Urinary bladder (tissue), 4 donors: ENCODE data around the gene CHRNB1. TPM values are rescaled to one million over a fixed set of nuclear protein-coding genes. Genes with fewer than 3 reads are reported as not detected.
A peak's percentile ranks its signal among the peaks of the same experiment; 100 is the strongest.

Experiments
- DNase-seq: peaks from one replicate; pipeline ENCODE4 v3.0.0-alpha.2; 2015; ENCODE audit errors: extremely low spot score
- H3K27ac ChIP-seq: one replicate; pipeline ENCODE4 v1.5.1; 2013; ENCODE audit warnings: low read depth, mild to moderate bottlenecking, moderate library complexity
- H3K36me3 ChIP-seq: one replicate; pipeline ENCODE4 v1.6.1; 2013; ENCODE audit warnings: mild to moderate bottlenecking, moderate library complexity; ENCODE audit not compliant: insufficient read depth
- H3K4me1 ChIP-seq: one replicate; pipeline ENCODE4 v1.6.1; 2013; ENCODE audit warnings: mild to moderate bottlenecking, moderate library complexity; ENCODE audit not compliant: insufficient read depth
- H3K4me3 ChIP-seq: one replicate; pipeline ENCODE4 v1.5.1; 2013; ENCODE audit warnings: low read depth, low read length
- WGBS: extraction: QIAGEN DNeasy Blood & Tissue Kit; methylation state at CpG from one replicate; pipeline ENCODE4 v1.1.7; 2013; 5-methylcytosine and 5-hydroxymethylcytosine counted together
- polyA plus RNA-seq: library from polyadenylated mRNA; stranded (reverse); fragments of 200-250 nt; gene quantifications from one replicate; pipeline ENCODE4 v1.2.3, GENCODE V29; 2013
- total RNA-seq: library from RNA; depleted of rRNA; stranded (reverse); fragments of >200 nt; gene quantifications from one replicate; pipeline ENCODE4 v1.2.3, GENCODE V29; 2014
- donor health status: healthy with polysubstance abuse.
- donor health status: healthy.

Gene CHRNB1, protein sequence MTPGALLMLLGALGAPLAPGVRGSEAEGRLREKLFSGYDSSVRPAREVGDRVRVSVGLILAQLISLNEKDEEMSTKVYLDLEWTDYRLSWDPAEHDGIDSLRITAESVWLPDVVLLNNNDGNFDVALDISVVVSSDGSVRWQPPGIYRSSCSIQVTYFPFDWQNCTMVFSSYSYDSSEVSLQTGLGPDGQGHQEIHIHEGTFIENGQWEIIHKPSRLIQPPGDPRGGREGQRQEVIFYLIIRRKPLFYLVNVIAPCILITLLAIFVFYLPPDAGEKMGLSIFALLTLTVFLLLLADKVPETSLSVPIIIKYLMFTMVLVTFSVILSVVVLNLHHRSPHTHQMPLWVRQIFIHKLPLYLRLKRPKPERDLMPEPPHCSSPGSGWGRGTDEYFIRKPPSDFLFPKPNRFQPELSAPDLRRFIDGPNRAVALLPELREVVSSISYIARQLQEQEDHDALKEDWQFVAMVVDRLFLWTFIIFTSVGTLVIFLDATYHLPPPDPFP
- total RNA-seq (10.7 TPM), polyA plus RNA-seq (15.4 TPM)

DNA sequence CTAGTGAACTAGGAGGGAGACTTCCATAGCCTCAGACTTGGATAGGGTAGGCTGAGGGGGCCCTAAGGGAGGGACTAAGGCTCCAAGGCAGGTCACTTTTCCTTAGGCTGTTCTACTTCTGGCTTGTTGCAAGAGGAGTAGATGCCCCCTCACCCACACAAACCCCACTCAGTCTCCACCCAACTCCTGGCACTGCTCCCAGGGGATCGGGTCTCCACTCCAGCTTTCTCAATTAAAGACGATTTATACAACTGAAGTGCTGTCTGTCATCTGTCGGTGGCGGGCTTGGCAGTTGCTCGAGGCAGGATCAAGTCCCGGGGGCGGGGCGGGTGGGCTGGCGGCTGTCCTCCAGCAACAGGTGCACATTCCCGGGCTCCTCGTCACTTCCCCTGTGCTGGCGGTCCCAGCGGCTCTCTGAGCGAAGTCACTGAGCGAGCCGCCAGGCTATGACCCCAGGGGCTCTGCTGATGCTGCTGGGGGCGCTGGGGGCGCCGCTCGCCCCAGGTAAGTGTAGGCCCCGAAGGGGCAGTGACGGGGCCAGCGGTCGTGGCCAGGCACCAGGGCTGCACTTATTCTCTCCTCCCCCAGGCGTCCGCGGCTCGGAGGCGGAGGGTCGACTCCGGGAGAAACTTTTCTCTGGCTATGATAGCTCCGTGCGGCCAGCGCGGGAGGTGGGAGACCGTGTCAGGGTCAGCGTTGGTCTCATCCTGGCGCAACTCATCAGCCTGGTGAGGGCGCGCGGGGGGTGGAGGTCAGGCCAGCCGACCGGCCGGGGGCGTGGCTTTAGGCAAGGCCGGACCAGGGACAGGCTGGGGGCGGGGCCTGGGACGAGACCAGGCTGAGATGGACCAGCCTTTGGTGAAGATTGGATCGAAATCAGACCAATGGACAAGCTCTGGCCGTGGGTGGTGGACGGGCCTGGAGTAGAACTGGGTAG, at the start of gene CHRNB1:
CHRNB1 (plus strand) TSS at position 380 of the 937 bp plus-strand sequence; CDS start at position 447, 67 bp downstream.
- WGBS, result 10% methylated on average over 51 of the region's 51 CpGs
- no peak within 1 kb of the TSS for H3K27ac ChIP-seq
- no peaks in the 10 kb centered on the region for H3K36me3 ChIP-seq
- H3K4me1 ChIP-seq, result peaks cover under 1% of the 10 kb centered on the region
- H3K4me3 ChIP-seq, result peak within 1 kb of the TSS; percentile 9
- no peak for DNase-seq

DNA sequence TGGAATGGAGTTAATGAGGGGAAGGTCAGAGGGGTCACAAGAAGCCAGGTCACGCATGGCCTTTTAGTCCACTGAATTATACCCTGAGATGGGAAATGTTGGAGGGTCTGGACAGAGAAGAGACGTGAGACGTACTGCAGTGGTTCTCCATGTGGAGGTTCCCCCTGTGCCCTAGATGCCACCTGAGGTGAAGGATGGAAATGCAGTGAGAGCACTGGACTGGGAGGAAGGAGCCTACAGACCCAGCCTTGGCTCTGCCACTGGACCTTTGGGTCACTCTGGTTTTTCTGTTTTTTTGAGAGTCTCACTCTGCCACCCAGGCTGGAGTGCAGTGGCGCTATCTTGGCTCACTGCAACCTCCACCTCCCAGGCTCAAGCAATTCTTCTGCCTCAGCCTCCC, 48.7 kb upstream of the CHRNB1 start:
- no peaks in the 10 kb centered on the region for H3K36me3 ChIP-seq
- H3K4me1 ChIP-seq, result no peaks in the 10 kb centered on the region
- H3K4me3 ChIP-seq, result no peak overlapping the region
- H3K27ac ChIP-seq, result no peak overlapping the region
- no peak for DNase-seq
- WGBS, result 86% methylated on average over 4 of the region's 4 CpGs

DNA sequence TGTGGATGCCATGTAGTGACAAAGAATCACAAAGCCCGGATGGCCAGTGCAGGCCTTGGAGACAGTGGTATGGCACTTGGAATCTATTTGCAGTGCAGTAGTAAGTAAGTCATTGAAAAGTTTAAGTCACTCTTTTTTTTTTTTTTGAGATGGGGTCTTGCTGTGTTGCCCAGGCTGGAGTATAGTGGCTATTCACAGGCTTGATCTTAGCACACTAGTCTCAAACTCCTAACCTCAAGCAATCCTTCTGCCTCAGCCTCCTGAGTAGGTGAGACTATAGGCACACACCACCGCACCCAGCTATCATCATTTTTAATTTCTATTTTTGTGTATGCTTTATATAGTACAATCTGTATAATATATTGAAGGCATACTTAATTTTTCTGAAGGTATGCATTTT, 46.2 kb upstream of the CHRNB1 start:
- Histone ChIP-seq H3K4me1 (no peaks in the 10 kb centered on the region), H3K4me3 (no peak overlapping the region), H3K36me3 (no peaks in the 10 kb centered on the region), H3K27ac (no peak overlapping the region)
- no peak for DNase-seq
- WGBS, result 95% methylated on average over 2 of the region's 2 CpGs

DNA sequence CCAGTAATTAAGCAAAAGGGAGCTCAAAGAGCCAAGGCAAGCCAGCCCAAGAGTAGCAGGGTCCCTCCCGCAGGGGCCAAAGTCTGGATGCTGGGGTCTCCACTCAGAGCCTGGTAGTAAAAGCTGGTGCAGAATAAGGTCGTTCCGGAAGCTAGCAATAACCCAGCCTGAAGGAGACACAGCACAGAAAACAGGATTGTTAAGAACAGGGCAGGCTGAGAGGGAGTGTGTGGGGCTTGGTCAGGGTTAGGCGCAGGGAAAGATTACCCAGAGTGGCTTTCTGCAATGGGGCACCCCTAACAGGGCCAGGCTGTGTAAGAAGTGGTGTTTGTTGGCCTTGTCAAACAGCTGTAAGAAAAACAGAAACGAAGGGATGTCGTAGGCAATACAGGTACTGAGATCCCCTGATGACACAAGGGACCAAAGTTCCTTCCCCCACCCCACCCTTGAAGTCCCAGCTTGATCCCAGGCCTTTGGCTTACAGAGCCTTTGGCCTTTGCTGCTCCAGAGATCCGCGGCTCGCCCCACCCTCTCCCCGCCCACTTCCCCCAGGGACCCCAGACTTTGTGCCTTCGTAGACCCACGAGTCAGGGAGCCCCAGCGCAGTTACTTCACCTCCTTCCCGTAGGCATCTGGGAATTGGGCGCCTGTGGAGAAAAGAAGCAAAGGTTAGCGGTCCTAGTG, 41.7 kb upstream of the CHRNB1 start:
- no peaks in the 10 kb centered on the region for H3K4me1 ChIP-seq
- no peak for DNase-seq
- no peaks in the 10 kb centered on the region for H3K36me3 ChIP-seq
- WGBS, result 9% methylated on average over 16 of the region's 16 CpGs
- peak overlapping the region; percentile 60 for H3K27ac ChIP-seq
- peak overlapping the region; percentile 56 for H3K4me3 ChIP-seq

DNA sequence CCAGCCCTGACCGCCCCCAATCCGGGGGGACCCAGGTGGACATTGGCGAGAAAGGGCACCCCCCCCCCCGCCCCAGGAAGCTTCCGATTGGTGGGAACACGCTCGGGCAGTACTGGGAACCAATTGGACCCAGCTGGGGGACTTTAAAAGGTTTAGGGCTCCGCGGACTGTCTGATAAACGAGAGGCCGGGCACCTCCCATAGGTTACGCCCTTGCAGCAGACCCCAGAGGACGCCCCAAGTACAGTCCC, 41.2 kb upstream of the CHRNB1 start:
- H3K4me3 ChIP-seq, result peak overlapping the region; percentile 56
- H3K36me3 ChIP-seq, result no peaks in the 10 kb centered on the region
- 0% methylated on average over 13 of the region's 13 CpGs for WGBS
- DNase-seq, result no peak
- peak overlapping the region; percentile 73 for H3K27ac ChIP-seq
- no peaks in the 10 kb centered on the region for H3K4me1 ChIP-seq

DNA sequence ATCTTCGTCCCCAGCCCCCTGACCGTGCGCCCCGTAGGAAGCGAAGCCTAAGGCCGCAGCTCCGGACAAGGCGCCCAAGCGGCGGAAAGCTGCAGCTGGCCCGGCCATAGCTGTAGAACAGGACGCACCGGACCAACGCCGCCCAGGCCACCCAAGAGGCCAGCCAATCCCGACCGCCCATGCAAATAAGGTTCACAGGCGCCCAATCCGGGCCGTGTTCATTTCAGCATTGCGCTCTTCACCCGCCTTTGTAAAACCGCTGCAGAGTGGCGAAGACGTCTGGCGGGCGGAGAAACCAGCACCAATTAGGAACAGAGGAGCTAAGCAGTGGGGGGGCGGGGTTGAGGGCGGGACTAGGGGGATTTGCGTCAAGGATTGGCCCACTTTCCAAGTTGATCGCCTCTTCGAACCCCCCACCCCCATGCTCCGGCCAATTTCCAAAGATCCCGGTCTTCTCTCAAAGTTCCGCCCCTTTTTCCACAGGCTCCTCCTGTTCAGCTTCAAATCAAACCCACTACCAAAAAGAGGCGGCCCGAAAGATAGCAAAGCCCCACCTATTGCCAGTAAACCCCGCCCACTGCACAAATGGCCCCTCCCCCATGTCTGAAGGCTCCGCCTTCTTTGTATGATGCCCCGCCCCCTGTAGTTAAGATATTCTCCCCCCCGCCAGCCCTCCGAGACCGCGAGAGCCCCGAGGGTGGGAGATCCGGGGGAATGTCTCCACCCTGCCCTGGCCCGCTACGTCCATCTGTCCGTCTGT, 40.7 kb upstream of the CHRNB1 start, which contains the start of gene TMEM256:
TMEM256 (minus strand) TSS at position 121 of the 760 bp plus-strand sequence; CDS start at position 108, 13 bp downstream.
- under 1% methylated on average over 49 of the region's 49 CpGs for WGBS
- Histone ChIP-seq H3K27ac (peak within 1 kb of the TSS; percentile 73), H3K36me3 (no peaks in the 10 kb centered on the region), H3K4me1 (no peaks in the 10 kb centered on the region), H3K4me3 (peak within 1 kb of the TSS; percentile 56)
- DNase-seq, result peak; percentile 99

DNA sequence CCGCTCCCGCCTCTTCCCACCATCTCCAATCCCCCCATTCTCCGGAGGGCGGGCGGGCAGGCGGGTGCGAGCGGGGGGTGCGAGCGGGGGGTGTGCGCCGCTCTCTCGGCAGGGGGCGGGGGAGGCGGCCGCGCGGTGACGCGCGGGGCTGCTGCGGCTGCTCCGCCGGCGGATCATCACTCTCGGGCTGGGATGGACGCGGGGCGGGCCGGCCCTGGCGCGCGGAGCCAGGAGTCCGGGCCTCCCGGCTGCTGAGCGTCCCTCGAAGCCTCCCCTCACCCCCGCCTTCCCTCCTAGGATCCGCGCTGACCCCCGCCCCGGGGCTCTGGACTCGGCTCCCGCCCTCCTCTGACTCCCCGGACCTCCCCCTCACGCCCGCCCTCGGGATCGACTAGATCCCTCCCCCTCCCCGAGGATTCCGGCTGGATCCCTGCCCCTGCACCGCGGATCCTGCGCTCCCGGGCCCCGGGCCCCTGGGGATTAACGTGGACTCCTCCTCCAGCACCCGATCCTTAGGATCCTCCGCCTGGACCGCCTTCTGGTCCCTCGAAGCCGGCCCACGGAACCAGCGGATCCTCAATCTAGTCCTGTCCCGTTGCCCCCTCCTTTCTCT, 40.0 kb upstream of the CHRNB1 start:
- no peak for DNase-seq
- Histone ChIP-seq H3K4me3 (peak overlapping the region; percentile 47), H3K36me3 (no peaks in the 10 kb centered on the region), H3K27ac (peak overlapping the region; percentile 14), H3K4me1 (no peaks in the 10 kb centered on the region)
- WGBS, result under 1% methylated on average over 65 of the region's 65 CpGs

DNA sequence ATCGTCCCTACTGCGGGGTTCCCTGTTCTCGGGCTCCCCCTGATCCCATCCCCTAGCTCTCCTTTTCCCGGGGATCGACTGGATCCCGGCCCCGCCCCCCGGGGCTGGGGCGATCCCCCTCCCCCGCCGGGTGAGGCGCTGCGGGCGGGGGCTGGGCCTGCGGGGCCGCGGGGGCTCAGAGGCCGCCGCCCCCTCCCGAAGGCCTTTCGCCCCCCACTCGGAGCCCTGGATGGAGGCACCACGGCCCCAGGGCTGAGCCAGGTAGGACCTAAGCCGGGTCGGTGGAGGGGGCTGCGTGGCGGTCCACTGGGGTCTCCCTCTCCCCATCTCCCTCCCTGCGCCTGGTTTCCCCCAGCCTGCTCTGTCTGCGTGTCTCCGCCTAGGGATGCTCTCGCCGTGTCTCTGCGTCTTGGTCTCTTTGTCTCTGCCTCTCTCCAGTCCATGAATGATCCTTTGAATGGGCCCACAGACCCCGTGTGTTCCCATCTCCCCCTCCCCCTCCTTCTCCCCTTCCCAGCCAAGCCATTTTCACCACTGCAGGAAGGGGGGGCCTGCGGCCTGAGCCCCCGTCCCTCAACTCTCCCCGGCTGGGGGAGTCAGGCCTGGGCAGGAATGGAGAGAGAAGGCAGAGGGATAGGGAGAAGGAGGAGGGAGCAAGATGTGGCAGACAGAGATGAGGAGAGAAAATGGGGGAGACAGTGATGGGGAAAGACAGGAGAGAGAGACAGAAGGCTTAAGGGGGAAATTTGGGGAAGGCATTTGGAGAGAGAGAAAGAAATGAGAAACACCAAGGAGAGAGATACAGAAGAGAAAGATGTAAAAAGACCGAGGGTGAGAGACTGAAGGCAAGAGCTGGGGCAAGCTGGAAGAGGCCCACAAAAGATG, 39.3 kb upstream of the CHRNB1 start:
- H3K4me3 ChIP-seq, result peak overlapping the region; percentile 47
- H3K4me1 ChIP-seq, result no peaks in the 10 kb centered on the region
- peak overlapping the region; percentile 3 for H3K27ac ChIP-seq
- WGBS, result 6% methylated on average over 38 of the region's 38 CpGs
- no peaks in the 10 kb centered on the region for H3K36me3 ChIP-seq
- no peak for DNase-seq

DNA sequence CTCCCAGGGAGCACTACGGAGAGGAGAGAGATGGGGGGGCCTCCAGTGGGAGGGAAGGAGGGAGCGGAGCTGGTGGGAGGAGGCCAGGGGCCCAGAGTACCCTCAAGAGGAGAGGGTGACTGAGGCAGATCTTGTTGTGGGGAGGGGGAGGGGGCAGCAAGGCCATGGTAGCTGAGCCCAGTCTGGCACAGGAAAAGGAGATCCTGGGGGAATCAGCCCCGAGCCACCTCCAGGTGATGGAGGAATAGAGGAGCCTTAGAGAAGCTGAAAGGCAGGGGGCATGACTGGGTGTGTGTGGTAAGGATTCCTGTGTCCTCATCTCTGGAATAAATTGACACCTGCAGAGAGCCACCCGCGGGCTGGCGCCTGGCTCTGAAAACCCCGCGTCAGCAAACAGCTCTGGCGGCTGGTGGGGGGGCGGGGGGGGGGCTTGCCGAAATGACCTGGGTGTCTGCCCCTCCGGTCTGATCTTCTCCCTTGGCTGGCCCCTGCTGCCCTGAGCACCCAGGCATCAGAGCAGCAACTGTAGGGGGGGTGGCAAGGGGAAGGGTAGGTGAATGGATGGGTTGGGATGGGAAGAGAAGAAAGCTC, 38.5 kb upstream of the CHRNB1 start:
- WGBS, result 49% methylated on average over 12 of the region's 12 CpGs
- H3K27ac ChIP-seq, result no peak overlapping the region

DNA sequence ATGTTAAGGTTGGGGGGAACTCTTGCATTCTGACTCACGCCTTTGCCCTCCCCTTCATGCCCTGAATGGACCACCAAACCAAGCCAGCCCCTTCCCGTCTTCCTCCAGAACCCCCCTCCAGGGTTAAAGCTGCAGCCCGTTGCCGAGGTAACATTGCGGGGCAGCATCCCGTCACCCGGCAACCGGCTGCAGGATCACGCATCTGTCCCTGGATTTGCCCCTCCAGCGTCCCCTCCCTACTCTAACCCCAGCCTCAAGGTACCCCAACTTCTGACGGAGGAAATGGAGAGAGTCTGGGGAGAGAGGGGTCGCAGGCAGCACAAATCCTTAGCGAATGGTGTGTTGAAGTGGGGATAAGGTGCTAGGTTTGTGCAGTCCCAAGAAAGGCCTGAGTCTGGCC, 37.8 kb upstream of the CHRNB1 start:
- H3K4me3 ChIP-seq, result no peak overlapping the region
- no peak for DNase-seq
- no peaks in the 10 kb centered on the region for H3K4me1 ChIP-seq
- whole genome bisulfite sequencing, result 85% methylated on average over 13 of the region's 13 CpGs
- H3K27ac ChIP-seq, result no peak overlapping the region
- H3K36me3 ChIP-seq, result no peaks in the 10 kb centered on the region

More for the DNA sequence above, 38.5 kb upstream of the CHRNB1 start:
- no peaks in the 10 kb centered on the region for H3K4me1 ChIP-seq
- DNase-seq, result no peak
- no peaks in the 10 kb centered on the region for H3K36me3 ChIP-seq
- H3K4me3 ChIP-seq, result no peak overlapping the region

DNA sequence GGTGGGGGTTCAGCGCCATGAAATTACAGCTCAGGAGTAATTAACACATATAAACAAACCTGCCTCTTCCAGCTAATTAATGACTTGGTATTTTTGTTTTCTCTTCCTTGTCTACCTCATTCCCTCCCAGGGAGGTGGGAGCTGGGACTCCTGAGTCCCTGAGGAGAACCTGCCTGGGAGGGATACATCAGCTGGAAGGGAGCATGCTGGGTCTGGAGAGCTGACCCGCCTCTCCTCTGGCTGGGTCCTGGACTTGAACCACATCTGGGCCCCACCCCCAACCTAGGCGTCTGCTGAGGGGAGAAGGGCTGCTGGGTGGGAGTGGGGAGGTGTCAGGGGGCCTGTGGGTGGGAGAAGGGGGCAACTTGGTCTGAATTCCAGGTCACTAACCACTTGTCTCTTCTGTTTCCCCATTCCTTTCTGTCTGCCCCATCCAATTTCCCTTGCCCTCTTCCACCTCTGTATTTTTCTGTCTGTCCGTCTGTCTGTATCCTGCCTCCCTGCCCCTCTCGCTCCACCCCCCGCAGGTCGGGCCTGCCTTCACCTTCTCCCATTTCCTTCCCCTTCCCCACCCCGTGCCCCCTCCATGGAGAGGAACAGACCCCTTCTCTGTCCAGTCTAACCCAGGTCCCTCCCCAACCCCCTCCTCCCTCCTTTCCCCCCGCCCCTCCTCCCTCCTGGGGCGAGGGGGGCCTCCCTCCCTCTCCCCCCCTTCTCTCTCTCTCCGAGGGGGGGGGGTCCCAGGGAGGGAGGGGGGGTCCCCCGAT, 37.2 kb upstream of the CHRNB1 start, which contains the start of gene NLGN2:
NLGN2 (plus strand) TSS at position 361 of the 767 bp plus-strand sequence. CDS start 411 bp downstream, outside the sequence.
- 56% methylated on average over 11 of the region's 12 CpGs for WGBS
- H3K4me3 ChIP-seq, result no peak within 1 kb of the TSS
- H3K27ac ChIP-seq, result no peak within 1 kb of the TSS
- DNase-seq, result no peak
- H3K36me3 ChIP-seq, result no peaks in the 10 kb centered on the region
- H3K4me1 ChIP-seq, result no peaks in the 10 kb centered on the region
